Lower leg skin (tissue), 3 donors: ENCODE data around the gene IQUB.

ENCODE experiments used
- POLR2A ChIP-seq, 2 donors: fragments of 450-650 bp; IDR thresholded peaks; one replicate each; pipeline ENCODE4 v1.6.1; 2016 to 2017; ENCODE audit warnings: antibody characterized with exemption in 2 of 2, mild to moderate bottlenecking in 1 of 2, moderate library complexity in 1 of 2
- TF ChIP-seq, protein P1 (sequence below), 3 donors: fragments of 450-650 bp; IDR thresholded peaks; one replicate each; pipeline ENCODE4 v1.5.1; 2016; ENCODE audit warnings: antibody characterized with exemption in 3 of 3, mild to moderate bottlenecking in 3 of 3, moderate library complexity in 2 of 3

DNA sequence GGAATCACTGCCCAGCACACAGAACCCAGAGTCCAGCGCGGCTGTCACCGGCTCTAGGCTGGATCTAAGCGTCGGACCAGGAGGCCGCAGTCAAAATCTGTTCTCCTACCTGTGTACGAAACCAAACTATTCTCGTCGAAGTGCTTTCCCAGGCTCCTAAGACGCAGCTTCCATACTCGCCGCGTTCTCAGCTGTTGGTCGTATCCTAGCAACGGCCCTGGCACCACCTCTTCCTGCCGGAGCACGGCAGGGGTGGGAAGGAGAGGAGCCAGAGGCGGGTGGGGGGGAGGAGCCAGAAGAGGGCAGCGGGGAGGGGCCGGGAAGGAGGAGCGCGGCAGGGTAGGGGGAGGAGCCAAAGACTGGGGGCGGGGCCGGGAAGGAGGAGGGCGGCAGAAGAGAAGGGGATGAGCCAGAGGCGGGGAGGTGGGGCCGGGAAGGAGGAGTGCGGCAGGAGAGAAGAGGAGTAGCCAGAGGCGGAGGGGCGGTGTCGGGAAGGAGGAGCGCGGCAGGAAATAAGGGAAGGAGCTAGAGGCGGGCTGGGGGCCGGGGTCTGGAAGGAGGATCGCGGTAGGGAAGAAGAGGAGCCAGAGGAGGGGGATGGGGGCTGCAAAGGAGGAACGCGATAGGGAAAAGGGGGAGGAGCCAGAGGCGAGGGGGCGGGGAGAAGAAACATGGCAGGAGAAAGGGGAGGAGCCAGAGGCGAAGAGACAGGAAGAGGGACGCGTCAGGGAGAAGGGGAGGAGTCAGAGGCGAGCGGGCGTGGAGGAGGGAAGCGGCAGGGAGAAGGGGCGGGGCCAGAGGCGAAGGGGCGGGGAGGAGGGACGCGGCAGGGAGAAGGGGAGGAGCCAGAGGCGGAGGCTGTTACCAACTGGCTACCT, at the start of gene IQUB:
- TF ChIP-seq, protein P1, sequence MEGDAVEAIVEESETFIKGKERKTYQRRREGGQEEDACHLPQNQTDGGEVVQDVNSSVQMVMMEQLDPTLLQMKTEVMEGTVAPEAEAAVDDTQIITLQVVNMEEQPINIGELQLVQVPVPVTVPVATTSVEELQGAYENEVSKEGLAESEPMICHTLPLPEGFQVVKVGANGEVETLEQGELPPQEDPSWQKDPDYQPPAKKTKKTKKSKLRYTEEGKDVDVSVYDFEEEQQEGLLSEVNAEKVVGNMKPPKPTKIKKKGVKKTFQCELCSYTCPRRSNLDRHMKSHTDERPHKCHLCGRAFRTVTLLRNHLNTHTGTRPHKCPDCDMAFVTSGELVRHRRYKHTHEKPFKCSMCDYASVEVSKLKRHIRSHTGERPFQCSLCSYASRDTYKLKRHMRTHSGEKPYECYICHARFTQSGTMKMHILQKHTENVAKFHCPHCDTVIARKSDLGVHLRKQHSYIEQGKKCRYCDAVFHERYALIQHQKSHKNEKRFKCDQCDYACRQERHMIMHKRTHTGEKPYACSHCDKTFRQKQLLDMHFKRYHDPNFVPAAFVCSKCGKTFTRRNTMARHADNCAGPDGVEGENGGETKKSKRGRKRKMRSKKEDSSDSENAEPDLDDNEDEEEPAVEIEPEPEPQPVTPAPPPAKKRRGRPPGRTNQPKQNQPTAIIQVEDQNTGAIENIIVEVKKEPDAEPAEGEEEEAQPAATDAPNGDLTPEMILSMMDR (IDR thresholded peaks at IDR 0.05) = no peak
- no peak for TF ChIP-seq POLR2A (IDR thresholded peaks at IDR 0.05)
